ENCODE data around the gene MAST1.
"Not testable (repeated sequence)": the region's sequence is repeated elsewhere in the genome, so short reads cannot be mapped to it uniquely, and the experiment has no call there.

The MAST1 gene

DNA sequence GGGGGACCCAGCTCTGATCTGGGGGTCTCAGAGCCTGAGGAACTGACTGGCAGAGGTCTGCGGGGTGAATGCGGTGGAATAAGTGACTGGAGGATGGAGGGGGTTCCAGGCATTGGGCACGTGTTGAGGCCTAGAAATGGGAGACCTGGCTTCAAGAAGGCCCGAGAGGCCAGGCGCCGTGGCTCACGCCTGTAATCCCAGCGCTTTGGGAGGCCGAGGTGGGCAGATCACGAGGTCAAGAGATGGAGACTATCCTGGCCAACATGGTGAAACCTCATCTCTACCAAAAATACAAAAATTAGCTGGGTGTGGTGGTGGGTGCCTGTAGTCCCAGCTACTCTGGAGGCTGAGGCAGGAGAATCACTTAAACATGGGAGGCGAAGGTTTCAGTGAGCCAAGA is 20.5 kb upstream of the MAST1 start:
- H3K9me3 ChIP-seq (ENCODE audit: control insufficient read depth, insufficient read depth, low read length); H3K9ac ChIP-seq (ENCODE audit: low read depth, low read length); H3K36me3 ChIP-seq (ENCODE audit: insufficient read depth, low read length); H3K4me1 ChIP-seq (ENCODE audit: insufficient read depth, low read length): not testable (repeated sequence)

DNA sequence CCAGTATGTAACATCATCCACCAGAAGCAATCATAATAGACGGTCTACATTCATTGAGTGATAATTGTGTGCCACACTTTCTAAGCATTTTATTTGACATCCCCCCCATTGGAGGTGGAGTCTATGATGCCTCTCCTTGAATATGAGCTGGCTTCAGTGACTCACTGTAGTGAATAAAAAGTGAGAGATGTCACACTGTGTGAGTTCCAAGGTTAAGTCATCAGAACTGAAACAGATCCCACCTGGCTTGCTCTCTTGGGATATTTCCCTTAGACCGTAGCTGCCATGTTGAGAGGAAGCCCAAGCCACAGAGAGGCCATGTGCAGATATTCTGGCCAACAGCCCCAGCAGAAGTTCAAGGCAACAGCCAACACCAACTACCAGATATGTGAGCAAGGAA is 16.6 kb upstream of the MAST1 start:
- H3K4me1 ChIP-seq (ENCODE audit: insufficient read depth, low read length), result no peaks in the 10 kb centered on the region
- no peaks in the 10 kb centered on the region for H3K36me3 ChIP-seq (ENCODE audit: insufficient read depth, low read length)
- H3K9ac ChIP-seq (ENCODE audit: low read depth, low read length), result no peak overlapping the region
- H3K9me3 ChIP-seq (ENCODE audit: control insufficient read depth, insufficient read depth, low read length), result no peaks in the 10 kb centered on the region

DNA sequence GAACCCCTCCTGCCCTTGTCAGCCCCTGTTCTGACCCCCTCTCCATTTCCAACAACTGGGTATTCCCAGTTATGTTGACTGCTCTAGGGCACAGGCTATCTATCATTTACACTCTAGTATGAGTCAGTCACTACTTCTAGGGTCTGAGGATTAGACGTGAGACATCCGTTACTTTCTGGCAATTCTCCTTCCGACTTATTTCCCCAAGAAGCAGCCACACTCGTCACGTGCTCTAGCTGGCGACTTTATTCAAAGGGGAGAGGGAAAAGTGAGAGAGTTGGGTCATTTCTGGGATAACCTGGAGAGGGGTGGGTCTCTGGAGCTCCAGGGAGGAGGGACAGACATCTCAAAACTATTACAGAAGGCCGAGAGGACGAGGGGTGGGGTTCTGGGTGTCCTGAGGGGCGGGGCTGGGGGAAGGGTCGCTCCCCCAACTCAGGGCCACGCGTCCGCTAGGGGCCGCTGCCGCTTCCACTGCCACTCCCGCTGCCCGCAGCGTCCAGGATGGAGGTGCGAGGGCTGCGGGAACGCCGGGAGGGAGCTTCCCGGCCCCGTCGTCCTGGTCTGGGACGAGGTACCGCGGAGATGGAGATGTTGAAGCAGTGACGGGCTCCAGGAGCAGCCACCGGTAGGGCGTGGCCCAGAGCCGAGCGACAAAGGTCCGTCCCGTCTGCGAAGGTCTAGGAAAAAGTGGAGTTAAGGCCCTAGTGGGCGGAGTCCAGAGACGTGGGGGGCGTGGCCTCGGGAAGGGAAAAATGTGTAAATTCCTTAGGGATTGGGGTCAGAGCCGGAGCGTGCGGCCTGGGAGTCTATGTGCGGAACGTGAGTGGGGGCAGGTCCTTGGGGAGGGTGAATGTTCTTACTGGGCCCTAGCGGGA is 12.8 kb upstream of the MAST1 start:
- H3K4me1 ChIP-seq (ENCODE audit: insufficient read depth, low read length), result no peaks in the 10 kb centered on the region
- H3K9me3 ChIP-seq (ENCODE audit: control insufficient read depth, insufficient read depth, low read length), result no peaks in the 10 kb centered on the region
- peak overlapping the region; percentile 48 for H3K9ac ChIP-seq (ENCODE audit: low read depth, low read length)
- no peaks in the 10 kb centered on the region for H3K36me3 ChIP-seq (ENCODE audit: insufficient read depth, low read length)

DNA sequence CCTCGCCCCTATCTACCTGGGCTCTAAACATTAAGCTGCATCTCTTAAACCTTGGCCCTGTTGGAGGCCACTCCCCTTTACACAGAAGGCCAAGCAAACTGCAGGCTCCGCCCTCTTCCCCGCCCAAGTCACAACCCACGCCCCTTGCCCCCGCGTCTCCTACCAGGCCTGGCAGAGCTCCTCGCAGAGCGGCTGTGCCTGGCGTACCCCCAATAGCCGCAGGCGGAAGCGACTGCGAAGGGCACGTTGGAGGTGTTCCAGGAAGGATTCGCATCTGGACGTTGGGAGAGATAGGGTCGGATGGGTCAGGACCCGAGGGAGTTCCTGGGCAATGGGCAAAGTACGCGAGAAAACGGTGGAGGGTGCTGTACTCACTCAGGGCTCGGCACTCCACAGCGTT is 9.8 kb upstream of the MAST1 start:
- H3K36me3 ChIP-seq (ENCODE audit: insufficient read depth, low read length), result no peaks in the 10 kb centered on the region
- H3K9ac ChIP-seq (ENCODE audit: low read depth, low read length), result peak overlapping the region; percentile 48; the same call in 1 of the 2 replicates
- no peaks in the 10 kb centered on the region for H3K9me3 ChIP-seq (ENCODE audit: control insufficient read depth, insufficient read depth, low read length)
- no peaks in the 10 kb centered on the region for H3K4me1 ChIP-seq (ENCODE audit: insufficient read depth, low read length)

DNA sequence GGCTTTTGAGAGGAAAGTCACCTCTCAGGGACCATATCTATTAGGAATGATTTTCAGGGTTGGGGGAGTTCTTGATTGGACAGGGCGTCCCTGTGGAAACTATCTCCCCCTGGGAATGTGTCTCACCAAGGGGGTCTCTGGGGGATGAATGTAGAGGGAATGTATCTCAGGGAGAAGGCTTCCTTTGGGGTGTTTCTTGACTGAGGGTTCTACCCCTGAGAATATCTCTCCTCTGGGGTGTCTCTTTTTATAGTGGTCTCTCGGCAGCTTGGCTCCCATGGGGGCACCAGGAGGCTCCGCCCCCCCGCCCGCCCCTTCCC is 4.9 kb upstream of the MAST1 start:
- Histone ChIP-seq H3K36me3 (ENCODE audit: insufficient read depth, low read length) (no peaks in the 10 kb centered on the region), H3K9me3 (ENCODE audit: control insufficient read depth, insufficient read depth, low read length) (no peaks in the 10 kb centered on the region), H3K9ac (ENCODE audit: low read depth, low read length) (no peak overlapping the region), H3K4me1 (ENCODE audit: insufficient read depth, low read length) (peaks cover 5% of the 10 kb centered on the region)

DNA sequence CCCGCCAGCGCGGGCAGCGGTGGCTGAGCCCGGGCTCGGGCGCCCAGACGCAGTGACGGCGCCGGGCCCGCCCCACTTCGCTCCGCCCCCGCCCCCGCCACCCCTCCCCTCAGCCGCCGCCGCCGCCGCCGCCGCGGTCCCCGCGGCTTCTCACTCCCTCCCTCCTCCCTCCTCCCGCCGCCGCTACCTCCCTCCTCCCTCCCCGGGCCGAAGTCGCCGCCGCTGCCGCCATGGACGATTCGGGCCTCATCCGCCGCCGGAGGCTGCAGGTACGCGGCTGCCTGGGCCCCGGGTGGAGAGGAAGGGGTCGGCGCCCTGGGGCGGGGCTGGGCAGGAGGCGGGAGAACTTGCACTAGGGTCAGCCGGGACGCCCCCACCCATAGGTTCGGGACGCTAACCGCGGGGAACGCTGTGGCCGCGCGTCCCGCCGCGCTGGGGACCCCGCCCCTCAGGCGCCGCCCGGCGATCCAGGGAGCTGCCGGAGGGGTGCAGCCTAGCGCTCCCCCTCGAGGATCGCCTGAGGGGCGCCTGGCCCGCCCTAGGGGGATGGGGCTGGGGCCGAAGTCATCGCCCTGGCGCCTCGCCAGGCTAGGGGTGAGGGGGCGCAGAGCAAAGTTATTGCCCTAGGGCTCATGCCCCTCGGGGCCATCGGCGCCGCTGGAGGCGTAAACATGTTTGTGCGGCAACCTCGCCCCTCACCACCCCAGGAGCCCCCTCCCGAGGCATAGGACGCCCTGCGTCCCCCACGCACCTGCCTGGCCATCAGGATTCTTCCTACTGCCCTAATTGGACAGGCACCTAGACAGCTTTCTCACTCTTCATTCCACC is 4.4 kb upstream of the MAST1 start:
- peaks cover 5% of the 10 kb centered on the region for H3K4me1 ChIP-seq (ENCODE audit: insufficient read depth, low read length)
- no peaks in the 10 kb centered on the region for H3K9me3 ChIP-seq (ENCODE audit: control insufficient read depth, insufficient read depth, low read length)
- peak overlapping the region; percentile 64 for H3K9ac ChIP-seq (ENCODE audit: low read depth, low read length)
- no peaks in the 10 kb centered on the region for H3K36me3 ChIP-seq (ENCODE audit: insufficient read depth, low read length)

DNA sequence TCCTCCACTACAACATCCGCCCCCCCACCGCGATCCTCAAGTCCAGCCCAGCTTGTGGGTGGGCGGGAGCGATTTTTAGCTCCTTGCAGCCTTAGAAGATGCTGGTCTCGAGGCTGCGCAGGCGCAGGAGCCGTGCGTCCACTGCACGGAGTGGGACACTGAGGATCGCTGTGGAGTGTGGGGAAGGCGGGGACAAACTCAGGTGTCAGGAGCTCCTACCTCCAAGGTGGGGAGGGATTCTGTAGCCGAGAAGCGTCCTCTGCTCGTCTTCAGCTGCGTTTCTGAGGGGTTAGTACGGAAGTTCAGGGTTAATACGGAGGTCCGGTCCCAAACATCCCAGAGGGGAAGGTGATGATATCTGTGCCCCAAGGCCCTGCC is 3.8 kb upstream of the MAST1 start, which contains the start of gene RTBDN:
RTBDN (minus strand) TSS at position 14 of the 378 bp plus-strand sequence. CDS start 4,600 bp downstream, outside the sequence.
- Histone ChIP-seq H3K4me1 (ENCODE audit: insufficient read depth, low read length) (peaks cover 5% of the 10 kb centered on the region), H3K36me3 (ENCODE audit: insufficient read depth, low read length) (no peaks in the 10 kb centered on the region), H3K9me3 (ENCODE audit: control insufficient read depth, insufficient read depth, low read length) (no peaks in the 10 kb centered on the region), H3K9ac (ENCODE audit: low read depth, low read length) (peak within 1 kb of the TSS; percentile 64)

DNA sequence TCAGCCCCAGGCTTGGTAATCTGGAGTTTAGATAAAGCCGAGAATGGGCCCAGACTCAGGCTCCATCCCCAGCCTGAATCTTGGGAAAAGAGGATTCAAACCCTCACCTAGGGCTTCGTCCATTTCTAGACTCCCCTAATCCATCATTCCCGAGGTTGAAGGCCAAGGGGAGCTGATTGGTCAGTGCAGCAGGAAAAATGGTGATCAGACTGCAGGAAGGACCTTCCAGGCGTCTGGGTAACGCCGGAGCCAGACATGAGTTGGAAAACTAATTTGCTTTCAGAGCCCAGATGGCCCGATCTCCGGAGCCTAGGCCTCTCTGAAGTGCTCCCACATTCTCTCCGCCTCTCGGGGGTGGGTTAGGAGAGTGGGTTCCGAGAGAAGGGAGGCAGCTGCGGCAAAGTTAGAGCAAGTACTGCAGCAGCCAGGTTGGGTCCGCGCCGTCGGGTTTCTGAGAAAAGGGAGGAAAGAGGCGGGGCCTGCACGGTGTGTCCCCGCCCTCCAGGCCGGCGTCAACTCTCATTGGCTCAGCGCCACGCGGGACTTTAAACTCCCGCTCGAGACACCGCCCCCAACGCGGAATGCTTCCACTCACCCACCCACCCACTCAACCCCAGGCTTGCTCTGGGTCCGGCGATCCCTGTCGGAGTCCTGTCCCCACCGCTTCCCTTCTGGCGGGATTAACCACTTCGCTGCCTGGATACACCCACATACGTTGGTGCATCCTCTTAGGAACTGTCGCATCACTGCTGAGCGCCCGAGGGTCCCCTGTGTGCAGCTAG is 3.1 kb upstream of the MAST1 start:
- Histone ChIP-seq H3K9ac (ENCODE audit: low read depth, low read length) (peak overlapping the region; percentile 64; the same call in 1 of the 2 replicates), H3K4me1 (ENCODE audit: insufficient read depth, low read length) (peaks cover 9% of the 10 kb centered on the region), H3K36me3 (ENCODE audit: insufficient read depth, low read length) (no peaks in the 10 kb centered on the region), H3K9me3 (ENCODE audit: control insufficient read depth, insufficient read depth, low read length) (no peaks in the 10 kb centered on the region)

DNA sequence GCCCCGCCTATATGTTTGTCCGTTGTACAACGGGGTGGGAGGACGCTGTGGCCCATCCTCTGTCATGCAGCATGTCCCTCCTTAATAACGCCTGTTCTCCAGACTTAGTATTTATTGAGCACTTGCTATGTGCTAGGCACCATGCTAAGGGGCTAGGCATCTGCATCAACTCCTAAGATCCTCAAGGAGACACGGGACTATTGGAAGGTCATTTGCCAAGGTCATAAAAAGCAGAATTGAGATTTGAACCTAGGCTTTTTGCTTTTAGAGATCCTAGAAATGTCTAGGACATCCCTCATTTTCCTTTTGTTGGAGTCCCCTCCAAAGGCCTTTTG is 1.8 kb upstream of the MAST1 start:
- Histone ChIP-seq H3K4me1 (ENCODE audit: insufficient read depth, low read length) (peaks cover 9% of the 10 kb centered on the region), H3K9me3 (ENCODE audit: control insufficient read depth, insufficient read depth, low read length) (no peaks in the 10 kb centered on the region), H3K36me3 (ENCODE audit: insufficient read depth, low read length) (no peaks in the 10 kb centered on the region), H3K9ac (ENCODE audit: low read depth, low read length) (no peak overlapping the region)

DNA sequence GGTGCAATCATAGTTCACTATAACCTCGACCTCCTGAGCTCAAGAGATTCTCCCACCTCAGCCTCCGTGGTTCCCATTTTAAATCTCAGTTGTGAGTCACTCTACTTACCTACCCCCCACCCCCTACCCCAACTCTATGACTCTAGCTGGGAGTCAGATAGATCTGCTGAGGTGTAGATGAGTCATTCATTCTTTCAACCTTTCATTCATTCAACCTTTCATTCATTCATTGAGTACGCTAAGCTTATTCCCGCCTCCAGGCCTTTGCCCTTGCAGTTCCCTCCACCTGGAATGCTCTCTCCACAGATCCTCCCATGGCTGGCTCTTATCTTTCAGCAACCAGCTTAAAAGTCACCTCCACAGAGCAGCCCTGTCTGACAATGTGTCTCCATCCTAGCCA is 1.1 kb upstream of the MAST1 start:
- no peaks in the 10 kb centered on the region for H3K36me3 ChIP-seq (ENCODE audit: insufficient read depth, low read length)
- H3K9ac ChIP-seq (ENCODE audit: low read depth, low read length), result no peak overlapping the region
- H3K4me1 ChIP-seq (ENCODE audit: insufficient read depth, low read length), result peaks cover 9% of the 10 kb centered on the region
- no peaks in the 10 kb centered on the region for H3K9me3 ChIP-seq (ENCODE audit: control insufficient read depth, insufficient read depth, low read length)

DNA sequence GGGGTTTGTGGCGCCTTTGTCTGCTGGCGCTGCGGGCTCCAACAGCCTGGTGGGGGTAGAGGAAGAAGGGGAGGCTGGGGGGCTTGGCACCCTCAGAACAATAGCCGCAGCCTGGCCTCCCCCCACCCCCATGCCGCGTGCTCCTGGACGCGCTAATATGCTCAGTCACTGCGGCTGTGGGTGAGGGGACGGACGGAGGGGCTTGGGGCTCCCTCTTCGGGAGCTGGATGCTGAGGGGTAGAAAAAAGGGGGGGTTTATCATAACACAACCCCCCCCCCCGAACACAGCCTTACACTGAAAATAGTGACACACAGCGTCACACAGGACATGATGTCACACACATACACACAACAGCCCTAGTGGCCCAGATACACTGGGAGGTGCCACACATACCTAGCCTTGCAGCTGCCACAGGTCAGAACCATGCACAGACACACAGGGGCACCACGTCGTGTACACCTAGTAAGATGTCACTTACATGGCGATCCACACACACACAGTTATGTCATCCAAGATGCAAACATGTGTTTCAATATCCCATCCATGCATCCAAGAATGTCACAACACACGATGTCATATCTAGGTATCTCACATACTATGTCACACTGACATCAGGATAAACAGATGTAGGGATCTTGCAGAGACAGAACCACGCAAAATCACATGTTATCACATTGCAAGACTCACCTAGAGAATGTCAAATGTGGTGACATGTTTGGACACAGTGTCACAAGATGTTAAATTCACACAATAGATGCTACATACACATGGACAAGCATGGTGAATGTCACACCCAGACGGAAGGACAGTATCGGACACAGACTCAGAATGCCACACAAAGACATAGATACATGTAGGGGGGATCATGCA is 806 bp downstream of the MAST1 start:
- Histone ChIP-seq H3K9me3 (ENCODE audit: control insufficient read depth, insufficient read depth, low read length) (no peaks in the 10 kb centered on the region), H3K9ac (ENCODE audit: low read depth, low read length) (peak overlapping the region; percentile 52; the same call in 1 of the 2 replicates), H3K36me3 (ENCODE audit: insufficient read depth, low read length) (no peaks in the 10 kb centered on the region), H3K4me1 (ENCODE audit: insufficient read depth, low read length) (peaks cover 9% of the 10 kb centered on the region)

DNA sequence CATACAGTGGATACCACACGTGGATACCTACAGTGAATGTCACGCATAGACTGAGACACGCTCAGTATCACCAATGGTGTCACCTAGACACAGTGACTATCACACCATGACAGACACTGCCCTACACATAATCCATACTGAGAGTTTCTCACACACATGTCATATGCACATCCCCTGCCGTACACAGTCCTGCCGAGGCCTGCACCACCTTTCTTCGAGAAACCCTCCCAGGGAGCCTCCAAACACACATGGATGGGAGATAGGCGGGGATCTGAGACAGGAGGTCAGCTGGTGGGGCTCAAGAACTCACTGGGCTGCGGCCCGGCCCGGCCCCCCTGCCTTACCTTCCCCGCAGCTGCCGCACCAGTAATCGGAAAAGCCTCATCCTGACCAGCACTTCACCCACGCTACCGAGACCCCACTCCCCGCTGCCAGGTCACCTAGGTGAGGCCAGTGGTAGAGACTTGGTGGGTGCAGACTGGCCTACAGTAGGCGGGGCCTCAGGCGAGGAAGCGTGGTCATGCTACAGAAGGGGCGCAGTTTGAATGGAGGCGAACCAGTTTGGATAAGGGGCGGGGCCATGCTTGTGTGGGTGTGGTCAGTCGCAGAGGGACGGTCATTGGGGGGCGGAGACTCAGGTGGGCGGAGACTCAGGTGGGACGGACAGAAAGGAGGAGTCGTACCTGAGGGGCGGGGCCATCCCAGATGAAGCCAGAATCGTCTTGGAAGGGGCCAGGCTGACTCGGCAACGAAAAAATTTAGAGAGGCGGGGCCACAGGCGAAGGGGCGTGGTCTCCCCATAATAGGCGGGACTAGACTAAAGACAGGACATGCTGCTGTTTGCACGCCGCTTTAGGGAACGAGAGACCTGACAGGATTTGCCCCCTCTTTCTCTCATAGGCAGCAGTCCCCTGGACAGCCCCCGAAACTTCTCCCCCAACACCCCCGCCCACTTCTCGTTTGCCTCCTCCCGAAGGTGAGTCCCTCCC is 2.1 kb downstream of the MAST1 start:
- Histone ChIP-seq H3K9me3 (ENCODE audit: control insufficient read depth, insufficient read depth, low read length) (no peaks in the 10 kb centered on the region), H3K9ac (ENCODE audit: low read depth, low read length) (peak overlapping the region; percentile 53; the same call in 1 of the 2 replicates), H3K36me3 (ENCODE audit: insufficient read depth, low read length) (no peaks in the 10 kb centered on the region), H3K4me1 (ENCODE audit: insufficient read depth, low read length) (peaks cover 9% of the 10 kb centered on the region)

DNA sequence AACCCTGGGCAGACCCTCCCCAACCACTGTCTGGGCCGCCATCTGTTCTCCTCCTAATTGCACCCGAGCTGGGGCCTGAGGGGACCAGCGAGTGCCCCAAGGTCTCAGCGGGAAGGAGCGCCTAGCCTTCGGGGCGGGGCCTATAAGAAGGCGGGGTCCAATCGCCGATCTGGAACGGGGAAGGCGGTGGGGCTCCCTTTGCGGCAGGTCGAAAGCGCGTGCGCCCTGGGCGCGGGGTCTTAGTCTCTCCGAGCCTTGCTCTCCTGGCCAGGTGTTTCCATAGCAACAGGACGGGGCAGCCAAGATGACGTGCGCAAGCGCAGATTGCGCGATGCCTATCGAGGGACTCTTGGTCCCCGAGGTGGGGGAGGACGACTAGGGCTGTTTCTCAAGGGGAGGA is 2.8 kb downstream of the MAST1 start:
- Histone ChIP-seq H3K36me3 (ENCODE audit: insufficient read depth, low read length) (no peaks in the 10 kb centered on the region), H3K4me1 (ENCODE audit: insufficient read depth, low read length) (peaks cover 9% of the 10 kb centered on the region), H3K9ac (ENCODE audit: low read depth, low read length) (peak overlapping the region; percentile 53; the same call in 1 of the 2 replicates), H3K9me3 (ENCODE audit: control insufficient read depth, insufficient read depth, low read length) (no peaks in the 10 kb centered on the region)

Data from ES-I3 (cell line).